ENCODE results near the gene TAGAP. TPM values are rescaled to one million over a fixed set of nuclear protein-coding genes. Genes with fewer than 3 reads are reported as not detected.

TAGAP gene
- total RNA-seq, 4 donors from 2014 or later: 2.7 to 9.8 (median 4.6) TPM

- H3K4me3 ChIP-seq: no peak overlapping the region
- no peaks in the 10 kb centered on the region for H3K27me3 ChIP-seq
- H3K27ac ChIP-seq: no peak overlapping the region
- 50 to 54% methylated on average over 12 of the region's 12 CpGs for WGBS, 2 donors
- peak; percentile 26 to 35 for DNase-seq (ENCODE audit: low spot score in 2 of 2)
- no peaks in the 10 kb centered on the region for H3K9me3 ChIP-seq
- H3K36me3 ChIP-seq: no peaks in the 10 kb centered on the region
- H3K4me1 ChIP-seq: peaks cover 0 to 10% (median 0%) of the 10 kb centered on the region in 4 donors
- TF ChIP-seq POLR2A (IDR thresholded peaks at IDR 0.05) (no peak), EP300 (IDR thresholded peaks at IDR 0.05) (no peak), CTCF (IDR thresholded peaks at IDR 0.05) (no peak)
Measured at GRCh38 chr6:159075506-159076228, 30.9 kb upstream of the TAGAP start.

GRCh38 chr6:159074876-159075275 is 30.1 kb upstream of the TAGAP start:
- no peak overlapping the region for H3K27ac ChIP-seq
- H3K9me3 ChIP-seq: no peaks in the 10 kb centered on the region
- 22 to 35% methylated on average over 2 of the region's 2 CpGs for WGBS, 2 donors
- peaks cover 0 to 10% (median 0%) of the 10 kb centered on the region in 4 donors for H3K4me1 ChIP-seq
- DNase-seq (ENCODE audit: low spot score in 2 of 2): no peak
- H3K4me3 ChIP-seq: no peak overlapping the region
- no peak for TF ChIP-seq EP300 (IDR thresholded peaks at IDR 0.05)
- no peak for TF ChIP-seq POLR2A (IDR thresholded peaks at IDR 0.05)
- no peak for TF ChIP-seq CTCF (IDR thresholded peaks at IDR 0.05)
- no peaks in the 10 kb centered on the region for H3K36me3 ChIP-seq
- no peaks in the 10 kb centered on the region for H3K27me3 ChIP-seq

- WGBS, 2 donors: 25 to 34% methylated on average over 3 of the region's 3 CpGs
- H3K27ac ChIP-seq: no peak overlapping the region
- no peaks in the 10 kb centered on the region for H3K9me3 ChIP-seq
- no peaks in the 10 kb centered on the region for H3K36me3 ChIP-seq
- no peak for TF ChIP-seq EP300 (IDR thresholded peaks at IDR 0.05)
- TF ChIP-seq POLR2A (IDR thresholded peaks at IDR 0.05): no peak
- no peak for TF ChIP-seq CTCF (IDR thresholded peaks at IDR 0.05)
- peaks cover 0 to 3% of the 10 kb centered on the region in 2 donors for H3K27me3 ChIP-seq
- peak in 1 of 2 donors; percentile 33 for DNase-seq (ENCODE audit: low spot score in 2 of 2)
- H3K4me3 ChIP-seq: peak overlapping the region in 1 of 4 donors; percentile 15
- H3K4me1 ChIP-seq: peaks cover 0 to 10% (median 0%) of the 10 kb centered on the region in 4 donors
Measured at GRCh38 chr6:159074120-159074684, 29.4 kb upstream of the TAGAP start.

- Histone ChIP-seq H3K4me3 (no peak overlapping the region), H3K36me3 (no peaks in the 10 kb centered on the region), H3K4me1 (peaks cover 0 to 10% (median 0%) of the 10 kb centered on the region in 4 donors), H3K9me3 (no peaks in the 10 kb centered on the region), H3K27ac (no peak overlapping the region), H3K27me3 (peaks cover 0 to 9% of the 10 kb centered on the region in 2 donors)
- DNase-seq (ENCODE audit: low spot score in 2 of 2): no peak
- no peak for TF ChIP-seq POLR2A (IDR thresholded peaks at IDR 0.05)
- TF ChIP-seq EP300 (IDR thresholded peaks at IDR 0.05): no peak
- no peak for TF ChIP-seq CTCF (IDR thresholded peaks at IDR 0.05)
- WGBS, 2 donors: 90% methylated on average over 7 of the region's 7 CpGs
Measured at GRCh38 chr6:159071843-159072769, 27.3 kb upstream of the TAGAP start.
